ENCODE data around the gene OSBPL6.

OSBPL6 gene

GRCh38 chr2:178277741-178278197, 83.5 kb downstream of the OSBPL6 start:
- DNase-seq: no peak

- DNase-seq: no peak
Observed at GRCh38 chr2:178279142-178279541, 84.8 kb downstream of the OSBPL6 start.

- DNase-seq: no peak
Observed at GRCh38 chr2:178279636-178280035, 85.3 kb downstream of the OSBPL6 start.

GRCh38 chr2:178280244-178280852, 86.0 kb downstream of the OSBPL6 start:
- no peak for DNase-seq

- no peak for DNase-seq
Observed at GRCh38 chr2:178282075-178282815, 87.9 kb downstream of the OSBPL6 start.

- DNase-seq: no peak
Observed at GRCh38 chr2:178283341-178283918, 89.1 kb downstream of the OSBPL6 start.

GRCh38 chr2:178284613-178285286, 90.4 kb downstream of the OSBPL6 start:
- no peak for DNase-seq

GRCh38 chr2:178285287-178285615, 90.9 kb downstream of the OSBPL6 start:
- DNase-seq: no peak

- no peak for DNase-seq
Observed at GRCh38 chr2:178286636-178287035, 92.3 kb downstream of the OSBPL6 start.

- no peak for DNase-seq
Observed at GRCh38 chr2:178287652-178288344, 93.5 kb downstream of the OSBPL6 start.

GRCh38 chr2:178291703-178292102, 97.4 kb downstream of the OSBPL6 start:
- DNase-seq: no peak

- DNase-seq: no peak
Observed at GRCh38 chr2:178292586-178292985, 98.3 kb downstream of the OSBPL6 start.

- DNase-seq: no peak
Observed at GRCh38 chr2:178295115-178295514, 100.8 kb downstream of the OSBPL6 start.

GRCh38 chr2:178295906-178296305, 101.6 kb downstream of the OSBPL6 start:
- no peak for DNase-seq

GRCh38 chr2:178296394-178297090, 102.2 kb downstream of the OSBPL6 start:
- no peak for DNase-seq

- DNase-seq: no peak
Observed at GRCh38 chr2:178297091-178297411, 102.7 kb downstream of the OSBPL6 start.

GRCh38 chr2:178298785-178299212, 104.5 kb downstream of the OSBPL6 start:
- DNase-seq: no peak

GRCh38 chr2:178301649-178302238, 107.4 kb downstream of the OSBPL6 start:
- no peak for DNase-seq

GRCh38 chr2:178304333-178304732, 110.0 kb downstream of the OSBPL6 start:
- no peak for DNase-seq

GRCh38 chr2:178306352-178307073, 112.2 kb downstream of the OSBPL6 start:
- DNase-seq: peak; percentile 66

- DNase-seq: no peak
Observed at GRCh38 chr2:178307650-178308049, 113.3 kb downstream of the OSBPL6 start.

Measured in activated effector memory CD4-positive, alpha-beta T cell treated with anti-CD3 and anti-CD28 coated beads, Interleukin-2, amount 50 U/mL, for 16 hours (primary cell).